ENCODE results near the gene RAD51B. TPM values are rescaled to one million over a fixed set of nuclear protein-coding genes. Genes with fewer than 3 reads are reported as not detected.
A peak's percentile ranks its signal among the peaks of the same experiment; 100 is the strongest.

RAD51B gene
- total and polyA plus RNA-seq, 2 donors (not counting 1 experiment from before 2014, with no cell fraction given), result 4.6 to 16.3 TPM

- Histone ChIP-seq H3K9ac (ENCODE audit: insufficient read depth, low read length) (no peak overlapping the region), H2AFZ (ENCODE audit: low read length) (no peak overlapping the region), H3K36me3 (ENCODE audit: control insufficient read depth, insufficient read depth, low read length) (no peaks in the 10 kb centered on the region), H4K20me1 (ENCODE audit: control insufficient read depth, extremely low read depth, insufficient read depth, low read length) (no peaks in the 10 kb centered on the region), H3K27ac (ENCODE audit: insufficient read depth, low read length) (no peak overlapping the region), H3K4me1 (ENCODE audit: control insufficient read depth, extremely low read depth, insufficient read depth, low read length) (peaks cover 6% of the 10 kb centered on the region), H3K27me3 (ENCODE audit: control insufficient read depth, insufficient read depth, low read length) (no peaks in the 10 kb centered on the region), H3K79me2 (ENCODE audit: control insufficient read depth, insufficient read depth, low read length) (no peaks in the 10 kb centered on the region), H3K4me3 (replicated peaks in 1 of 4; ENCODE audit: control extremely low read depth in 1 of 4, insufficient read depth in 1 of 4, low read depth in 3 of 4, low read length in 4 of 4) (no peak overlapping the region), H3K9me3 (ENCODE audit: control insufficient read depth, insufficient read depth, low read depth, low read length) (no peaks in the 10 kb centered on the region), H3K4me2 (ENCODE audit: extremely low read depth, insufficient read depth, low read length) (no peak overlapping the region)
- DNase-seq (ENCODE audit: low read depth in 2 of 2), result peak; percentile 43 to 85
- TF ChIP-seq CTCF (conservative IDR thresholded peaks at IDR 0.05 in 1 of 2, IDR thresholded peaks at IDR 0.05 in 1 of 2; ENCODE audit: low read depth in 1 of 2, low read length in 2 of 2) (no peak), EZH2 (IDR thresholded peaks at IDR 0.05; ENCODE audit: low read length, missing control alignments) (no peak)
These were observed 544.5 kb downstream of the RAD51B start for GRCh38 chr14:68363843-68364767.

- Histone ChIP-seq H3K27ac (ENCODE audit: insufficient read depth, low read length) (peak overlapping the region; percentile 9), H3K9ac (ENCODE audit: insufficient read depth, low read length) (no peak overlapping the region)
- DNase-seq (ENCODE audit: low read depth in 2 of 2), result peak in 1 of 2 donors; percentile 56
These were observed 545.2 kb downstream of the RAD51B start for GRCh38 chr14:68364792-68365192.

More at GRCh38 chr14:68364792-68365192, 545.2 kb downstream of the RAD51B start:
- no peaks in the 10 kb centered on the region for H4K20me1 ChIP-seq (ENCODE audit: control insufficient read depth, extremely low read depth, insufficient read depth, low read length)
- H3K4me1 ChIP-seq (ENCODE audit: control insufficient read depth, extremely low read depth, insufficient read depth, low read length), result peaks cover 6% of the 10 kb centered on the region
- H3K36me3 ChIP-seq (ENCODE audit: control insufficient read depth, insufficient read depth, low read length), result no peaks in the 10 kb centered on the region
- peak overlapping the region; percentile 20 for H2AFZ ChIP-seq (ENCODE audit: low read length)
- H3K79me2 ChIP-seq (ENCODE audit: control insufficient read depth, insufficient read depth, low read length), result no peaks in the 10 kb centered on the region
- H3K4me2 ChIP-seq (ENCODE audit: extremely low read depth, insufficient read depth, low read length), result no peak overlapping the region
- H3K9me3 ChIP-seq (ENCODE audit: control insufficient read depth, insufficient read depth, low read depth, low read length), result no peaks in the 10 kb centered on the region
- TF ChIP-seq EZH2 (IDR thresholded peaks at IDR 0.05; ENCODE audit: low read length, missing control alignments) (no peak), CTCF (conservative IDR thresholded peaks at IDR 0.05 in 1 of 2, IDR thresholded peaks at IDR 0.05 in 1 of 2; ENCODE audit: low read depth in 1 of 2, low read length in 2 of 2) (no peak)
- no peak overlapping the region for H3K4me3 ChIP-seq (replicated peaks in 1 of 4; ENCODE audit: control extremely low read depth in 1 of 4, insufficient read depth in 1 of 4, low read depth in 3 of 4, low read length in 4 of 4)
- H3K27me3 ChIP-seq (ENCODE audit: control insufficient read depth, insufficient read depth, low read length), result no peaks in the 10 kb centered on the region
